Chondrocyte (in vitro differentiated cells): ENCODE data around the gene FAM156A. TPM values are rescaled to one million over a fixed set of nuclear protein-coding genes. Genes with fewer than 3 reads are reported as not detected.
A peak's percentile ranks its signal among the peaks of the same experiment; 100 is the strongest.
"Not testable (repeated sequence)": the region's sequence is repeated elsewhere in the genome, so short reads cannot be mapped to it uniquely, and the experiment has no call there.

Source experiments
- DNase-seq: peaks from one replicate; pipeline ENCODE4 v3.0.0; 2021; ENCODE audit warnings: mixed read lengths, low spot score
- H3K27ac Mint-ChIP-seq: one replicate; pipeline ENCODE4 v1.8.0; 2021; ENCODE audit warnings: mild to moderate bottlenecking, moderate library complexity, mixed read lengths; ENCODE audit not compliant: unreplicated experiment
- H3K27me3 Mint-ChIP-seq: 2 replicates; pipeline ENCODE4 v1.8.0; 2021; ENCODE audit warnings: low read depth, mixed read lengths
- H3K36me3 Mint-ChIP-seq: 2 replicates; pipeline ENCODE4 v1.8.0; 2021; ENCODE audit warnings: low read depth, mixed read lengths
- H3K4me1 Mint-ChIP-seq: 2 replicates; pipeline ENCODE4 v1.8.0; 2021; ENCODE audit warnings: low read depth, mild to moderate bottlenecking, mixed read lengths
- H3K4me3 Mint-ChIP-seq: one replicate; pipeline ENCODE4 v1.8.0; 2021; ENCODE audit warnings: mild to moderate bottlenecking, moderate library complexity, mixed read lengths; ENCODE audit not compliant: unreplicated experiment
- H3K9me3 Mint-ChIP-seq: 2 replicates; pipeline ENCODE4 v1.8.0; 2021; ENCODE audit warnings: low read depth, mixed read lengths
- total RNA-seq: library from RNA; stranded (reverse); gene quantifications from 3 replicates; pipeline ENCODE4 v1.2.1, GENCODE V29; 2021
- TF ChIP-seq, protein P1 (sequence below): fragments of 200-600 bp; sonication (generic); IDR thresholded peaks from 2 replicates; pipeline ENCODE4 v1.5.0; 2021; ENCODE audit warnings: antibody characterized with exemption, mild to moderate bottlenecking, moderate library complexity

Gene FAM156A
- total RNA-seq, 1 donor from 2014 or later, result 23.8 TPM

DNA sequence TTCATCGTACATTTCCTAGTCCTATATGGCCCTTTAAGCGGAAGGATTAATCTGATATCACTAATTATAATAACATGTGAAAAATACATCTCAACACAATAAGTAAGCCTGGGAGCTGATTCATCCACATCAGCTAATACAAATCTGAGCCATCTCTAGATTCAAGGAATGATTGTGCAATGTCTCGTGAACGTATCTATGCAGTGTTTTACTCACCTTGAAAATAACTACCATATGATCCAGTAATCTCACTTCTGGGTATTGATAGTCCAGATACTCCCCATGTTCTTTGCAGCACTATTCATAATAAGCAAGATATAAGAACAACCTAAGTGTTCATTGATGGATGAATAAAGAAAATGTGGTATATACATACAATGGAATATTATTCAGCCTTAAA lies 17.6 kb downstream of the FAM156A start:
- H3K4me1 Mint-ChIP-seq, H3K9me3 Mint-ChIP-seq, DNase-seq, H3K4me3 Mint-ChIP-seq, H3K36me3 Mint-ChIP-seq, H3K27me3 Mint-ChIP-seq, H3K27ac Mint-ChIP-seq: not testable (repeated sequence)

DNA sequence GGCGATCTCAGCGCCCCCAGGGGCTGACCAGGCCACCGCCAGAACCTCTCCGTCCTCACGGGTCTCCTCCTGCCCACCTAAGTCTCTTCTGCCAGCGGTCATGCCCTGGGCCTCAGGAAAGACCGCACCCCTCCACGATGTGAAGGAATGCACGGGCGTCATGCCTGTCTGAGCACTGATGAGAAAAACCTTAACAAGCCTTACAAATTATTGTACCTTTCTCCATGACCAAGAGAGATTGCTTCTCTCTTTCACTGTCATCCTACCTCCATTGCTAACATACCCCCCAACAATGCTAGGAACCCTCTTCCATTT lies 22.9 kb downstream of the FAM156A start:
- not testable (repeated sequence) for DNase-seq, H3K9me3 Mint-ChIP-seq, H3K27me3 Mint-ChIP-seq, H3K36me3 Mint-ChIP-seq
- peak overlapping the region; percentile 79 for H3K4me3 Mint-ChIP-seq
- H3K27ac Mint-ChIP-seq, result peak overlapping the region; percentile 100
- peaks cover 15% of the 10 kb centered on the region for H3K4me1 Mint-ChIP-seq

DNA sequence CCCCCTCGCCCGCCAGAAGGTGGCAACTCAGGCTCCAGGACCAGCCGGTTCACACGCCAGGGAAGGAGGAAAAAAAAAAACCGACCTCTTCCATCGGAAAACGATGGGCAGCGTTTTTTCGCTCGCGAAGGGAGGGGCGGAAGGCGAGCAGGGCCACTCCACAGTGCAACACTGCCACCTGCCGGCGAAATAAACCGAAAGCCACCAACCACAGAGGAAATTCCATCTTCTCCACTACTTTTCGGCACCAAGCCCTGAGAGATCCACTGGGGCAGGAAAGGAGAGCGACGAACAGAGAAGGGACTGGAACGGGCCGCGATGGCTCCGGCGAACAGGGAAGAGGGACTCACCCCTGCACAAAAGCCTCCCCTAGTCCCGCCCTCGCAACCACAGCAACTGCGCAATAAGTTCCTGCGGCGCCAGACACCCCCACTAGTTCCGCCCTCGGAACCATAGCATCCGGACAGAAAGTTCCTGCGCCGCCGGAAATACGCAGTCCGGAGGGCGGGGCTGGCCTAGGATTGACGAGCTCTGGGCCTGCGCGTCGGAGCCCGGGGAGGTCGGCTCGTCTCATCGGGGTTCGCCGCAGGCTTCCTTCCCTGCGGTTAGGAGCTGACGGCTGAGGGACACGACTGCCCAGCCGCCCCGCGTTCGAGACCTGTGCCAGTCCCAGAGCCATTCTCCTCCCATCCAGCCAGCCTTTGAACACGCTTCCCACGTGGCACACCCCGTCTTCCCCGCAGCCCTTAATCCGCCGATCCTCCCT lies 23.4 kb downstream of the FAM156A start:
- TF ChIP-seq, protein P1, sequence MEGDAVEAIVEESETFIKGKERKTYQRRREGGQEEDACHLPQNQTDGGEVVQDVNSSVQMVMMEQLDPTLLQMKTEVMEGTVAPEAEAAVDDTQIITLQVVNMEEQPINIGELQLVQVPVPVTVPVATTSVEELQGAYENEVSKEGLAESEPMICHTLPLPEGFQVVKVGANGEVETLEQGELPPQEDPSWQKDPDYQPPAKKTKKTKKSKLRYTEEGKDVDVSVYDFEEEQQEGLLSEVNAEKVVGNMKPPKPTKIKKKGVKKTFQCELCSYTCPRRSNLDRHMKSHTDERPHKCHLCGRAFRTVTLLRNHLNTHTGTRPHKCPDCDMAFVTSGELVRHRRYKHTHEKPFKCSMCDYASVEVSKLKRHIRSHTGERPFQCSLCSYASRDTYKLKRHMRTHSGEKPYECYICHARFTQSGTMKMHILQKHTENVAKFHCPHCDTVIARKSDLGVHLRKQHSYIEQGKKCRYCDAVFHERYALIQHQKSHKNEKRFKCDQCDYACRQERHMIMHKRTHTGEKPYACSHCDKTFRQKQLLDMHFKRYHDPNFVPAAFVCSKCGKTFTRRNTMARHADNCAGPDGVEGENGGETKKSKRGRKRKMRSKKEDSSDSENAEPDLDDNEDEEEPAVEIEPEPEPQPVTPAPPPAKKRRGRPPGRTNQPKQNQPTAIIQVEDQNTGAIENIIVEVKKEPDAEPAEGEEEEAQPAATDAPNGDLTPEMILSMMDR, result peak; percentile 87
- peak; percentile 96 for DNase-seq
- H3K27me3 Mint-ChIP-seq, result no peaks in the 10 kb centered on the region
- no peaks in the 10 kb centered on the region for H3K36me3 Mint-ChIP-seq
- no peaks in the 10 kb centered on the region for H3K9me3 Mint-ChIP-seq
- peaks cover 15% of the 10 kb centered on the region for H3K4me1 Mint-ChIP-seq
- peak overlapping the region; percentile 79 for H3K4me3 Mint-ChIP-seq
- H3K27ac Mint-ChIP-seq, result peak overlapping the region; percentile 100

DNA sequence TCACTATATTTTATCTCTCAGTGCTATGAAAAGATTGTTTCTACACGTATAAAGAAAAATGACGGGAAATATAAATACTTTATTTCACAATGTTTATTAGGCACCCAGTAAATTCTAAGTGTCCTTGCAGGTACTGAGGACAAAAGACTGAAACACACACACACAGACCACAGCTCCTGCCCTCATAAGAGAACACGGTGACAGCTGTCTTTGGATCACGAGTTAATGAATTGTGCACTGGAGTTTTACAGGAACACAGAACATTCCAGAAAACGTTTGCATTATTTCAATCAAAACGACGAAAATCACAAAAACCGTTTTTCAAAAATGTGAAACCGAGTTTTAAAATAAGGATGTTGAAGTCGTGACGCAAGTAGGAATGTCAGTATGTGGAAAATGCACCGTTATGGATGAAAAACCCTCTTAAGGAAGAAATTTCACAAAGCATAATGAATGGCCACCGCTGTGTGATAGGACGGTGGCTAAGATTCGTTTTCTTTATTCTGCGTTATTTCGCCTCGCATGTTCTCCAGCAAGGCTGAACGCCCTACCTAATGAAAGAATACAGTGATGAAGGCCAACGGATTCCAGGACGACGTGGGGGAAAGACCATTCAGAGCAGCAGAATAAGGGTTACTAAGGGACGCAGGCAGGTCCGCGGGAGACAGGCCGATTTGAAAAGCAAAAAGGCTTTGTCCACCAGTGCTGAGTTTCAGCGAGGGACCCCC lies 24.2 kb downstream of the FAM156A start:
- Mint-ChIP-seq H3K9me3 (no peaks in the 10 kb centered on the region), H3K4me1 (peaks cover 15% of the 10 kb centered on the region), H3K4me3 (peak overlapping the region; percentile 79), H3K27ac (peak overlapping the region; percentile 100), H3K36me3 (no peaks in the 10 kb centered on the region), H3K27me3 (no peaks in the 10 kb centered on the region)
- TF ChIP-seq, protein P1, result no peak
- DNase-seq, result no peak

DNA sequence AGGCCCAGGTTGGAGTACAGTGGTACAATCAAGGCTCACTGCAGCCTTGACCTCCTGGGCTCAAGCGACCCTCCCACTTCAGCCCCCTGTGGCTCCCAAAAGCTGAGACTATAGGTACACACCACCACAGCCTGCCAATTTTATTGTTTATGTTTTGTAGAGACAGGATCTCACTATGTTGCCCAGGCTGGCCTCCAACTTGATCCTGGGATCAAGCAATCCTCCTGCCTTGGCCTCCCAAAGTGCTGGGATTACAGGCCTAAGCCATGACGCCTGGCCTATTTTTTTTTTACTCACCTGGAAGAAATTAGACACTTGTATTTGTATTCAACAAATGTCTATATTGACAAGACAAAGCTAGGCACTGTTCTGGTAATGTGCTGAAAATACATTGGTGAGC lies 25.1 kb downstream of the FAM156A start:
- no peak for DNase-seq
- H3K9me3 Mint-ChIP-seq, result no peaks in the 10 kb centered on the region
- H3K4me1 Mint-ChIP-seq, result peaks cover 15% of the 10 kb centered on the region
- H3K4me3 Mint-ChIP-seq, result no peak overlapping the region
- H3K36me3 Mint-ChIP-seq, result no peaks in the 10 kb centered on the region
- no peaks in the 10 kb centered on the region for H3K27me3 Mint-ChIP-seq
- H3K27ac Mint-ChIP-seq, result no peak overlapping the region
- TF ChIP-seq, protein P1, result no peak

DNA sequence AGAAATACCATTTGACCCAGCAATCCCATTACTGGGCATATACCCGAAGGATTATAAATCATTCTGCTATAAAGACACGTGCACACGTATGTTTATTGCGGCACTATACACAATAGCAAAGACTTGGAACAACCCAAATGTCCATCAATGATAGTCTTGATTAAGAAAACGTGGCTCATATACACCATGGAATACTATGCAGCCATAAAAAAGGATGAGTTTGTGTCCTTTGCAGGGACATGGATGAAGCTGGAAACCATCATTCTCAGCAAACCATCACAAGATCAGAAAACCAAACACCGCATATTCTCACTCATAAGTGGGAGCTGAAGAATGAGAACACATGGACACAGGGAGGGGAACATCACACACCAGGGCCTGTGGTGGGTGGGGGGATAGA lies 28.1 kb downstream of the FAM156A start:
- not testable (repeated sequence) for H3K27me3 Mint-ChIP-seq, H3K9me3 Mint-ChIP-seq, H3K27ac Mint-ChIP-seq, DNase-seq, H3K4me3 Mint-ChIP-seq, H3K36me3 Mint-ChIP-seq
- peaks cover 11% of the 10 kb centered on the region for H3K4me1 Mint-ChIP-seq
